AG09309 (cell line): Measurements from ENCODE around the gene TRIM3.

Experiments
- DNase-seq: peaks from one replicate; pipeline ENCODE4 v3.0.0-alpha.2; 2010; ENCODE audit warnings: low read depth
- H3K4me3 ChIP-seq: 2 replicates; pipeline ENCODE4 v1.5.1; 2011; ENCODE audit warnings: mild to moderate bottlenecking, low read depth, low read length, moderate library complexity; ENCODE audit not compliant: control insufficient read depth
- CTCF ChIP-seq: IDR thresholded peaks from 2 replicates; pipeline ENCODE4 v1.5.1; 2011; ENCODE audit warnings: mild to moderate bottlenecking, low read depth, low read length, inconsistent platforms; ENCODE audit not compliant: insufficient read depth, control insufficient read depth; ENCODE audit errors: missing control alignments

Gene TRIM3

GRCh38 chr11:6456361-6457073 lies 17.2 kb downstream of the TRIM3 start:
- no peak for DNase-seq
- no peak overlapping the region for H3K4me3 ChIP-seq
- TF ChIP-seq CTCF, result no peak

- H3K4me3 ChIP-seq, result no peak overlapping the region
- no peak for TF ChIP-seq CTCF
- DNase-seq, result no peak
These were observed 18.7 kb downstream of the TRIM3 start for GRCh38 chr11:6455070-6455469.

GRCh38 chr11:6453152-6453551 lies 20.6 kb downstream of the TRIM3 start:
- H3K4me3 ChIP-seq, result no peak overlapping the region
- no peak for TF ChIP-seq CTCF
- DNase-seq, result no peak

GRCh38 chr11:6452219-6452618 lies 21.5 kb downstream of the TRIM3 start:
- no peak for TF ChIP-seq CTCF
- H3K4me3 ChIP-seq, result no peak overlapping the region
- no peak for DNase-seq

GRCh38 chr11:6448574-6448973 lies 25.2 kb downstream of the TRIM3 start:
- DNase-seq, result no peak
- no peak for TF ChIP-seq CTCF

GRCh38 chr11:6443269-6444003 lies 30.3 kb downstream of the TRIM3 start:
- TF ChIP-seq CTCF, result peak; percentile 85
- H3K4me3 ChIP-seq, result no peak overlapping the region
- DNase-seq, result no peak

More at GRCh38 chr11:6448574-6448973, 25.2 kb downstream of the TRIM3 start:
- no peak overlapping the region for H3K4me3 ChIP-seq
